ENCODE measurements around the gene MOCOS. TPM values are rescaled to one million over a fixed set of nuclear protein-coding genes. Genes with fewer than 3 reads are reported as not detected.

The MOCOS gene
- total and polyA plus RNA-seq, 2 experiments from 2014 or later, result 3.1 to 8.6 TPM

- Histone ChIP-seq H3K4me1 (ENCODE audit: insufficient read depth) (peaks cover 9% of the 10 kb centered on the region), H3K79me2 (no peaks in the 10 kb centered on the region), H3K27me3 (no peaks in the 10 kb centered on the region), H3K4me3 (no peak overlapping the region), H3K36me3 (replicated peaks; ENCODE audit: insufficient read depth, low read depth) (no peaks in the 10 kb centered on the region), H2AFZ (no peak overlapping the region), H3K4me2 (no peak overlapping the region), H3K9me2 (replicated peaks; ENCODE audit: insufficient read depth) (no peaks in the 10 kb centered on the region), H3K27ac (no peak overlapping the region), H3K9me3 (ENCODE audit: low read depth) (no peaks in the 10 kb centered on the region), H4K20me1 (ENCODE audit: insufficient read depth, poor library complexity, severe bottlenecking) (no peaks in the 10 kb centered on the region)
- TF ChIP-seq CTCF (IDR thresholded peaks at IDR 0.05; ENCODE audit: poor library complexity) (no peak), EZH2 (IDR thresholded peaks at IDR 0.05; ENCODE audit: borderline replicate concordance) (no peak), EZH2phosphoT487 (IDR thresholded peaks at IDR 0.05; ENCODE audit: low read depth, severe bottlenecking, unreplicated experiment) (no peak)
- 95% methylated on average over 2 of the region's 2 CpGs for WGBS (ENCODE audit: low lambda C conversion rate, missing lambda C conversion rate)
- no peak for DNase-seq (ENCODE audit: low spot score)
These were observed 14.5 kb downstream of the MOCOS start for GRCh38 chr18:36201765-36202164.

GRCh38 chr18:36203360-36203895 is 16.1 kb downstream of the MOCOS start:
- no peak overlapping the region for H3K4me2 ChIP-seq
- H3K27me3 ChIP-seq, result no peaks in the 10 kb centered on the region
- H4K20me1 ChIP-seq (ENCODE audit: insufficient read depth, poor library complexity, severe bottlenecking), result no peaks in the 10 kb centered on the region
- no peaks in the 10 kb centered on the region for H3K79me2 ChIP-seq
- H3K36me3 ChIP-seq (replicated peaks; ENCODE audit: insufficient read depth, low read depth), result no peaks in the 10 kb centered on the region
- H3K9me3 ChIP-seq (ENCODE audit: low read depth), result no peaks in the 10 kb centered on the region
- no peaks in the 10 kb centered on the region for H3K9me2 ChIP-seq (replicated peaks; ENCODE audit: insufficient read depth)
- no peak overlapping the region for H3K4me3 ChIP-seq
- WGBS (ENCODE audit: low lambda C conversion rate, missing lambda C conversion rate), result 78% methylated on average over 7 of the region's 7 CpGs
- TF ChIP-seq EZH2phosphoT487 (IDR thresholded peaks at IDR 0.05; ENCODE audit: low read depth, severe bottlenecking, unreplicated experiment) (no peak), EZH2 (IDR thresholded peaks at IDR 0.05; ENCODE audit: borderline replicate concordance) (no peak), CTCF (IDR thresholded peaks at IDR 0.05; ENCODE audit: poor library complexity) (no peak)
- no peak overlapping the region for H3K27ac ChIP-seq
- DNase-seq (ENCODE audit: low spot score), result no peak
- H3K4me1 ChIP-seq (ENCODE audit: insufficient read depth), result peaks cover 9% of the 10 kb centered on the region
- H2AFZ ChIP-seq, result no peak overlapping the region

- TF ChIP-seq CTCF (IDR thresholded peaks at IDR 0.05; ENCODE audit: poor library complexity), result no peak
- TF ChIP-seq EZH2 (IDR thresholded peaks at IDR 0.05; ENCODE audit: borderline replicate concordance), result no peak
- no peak for TF ChIP-seq EZH2phosphoT487 (IDR thresholded peaks at IDR 0.05; ENCODE audit: low read depth, severe bottlenecking, unreplicated experiment)
- no peak overlapping the region for H3K4me3 ChIP-seq
- H3K4me2 ChIP-seq, result no peak overlapping the region
- no peaks in the 10 kb centered on the region for H4K20me1 ChIP-seq (ENCODE audit: insufficient read depth, poor library complexity, severe bottlenecking)
- H3K79me2 ChIP-seq, result no peaks in the 10 kb centered on the region
- no peaks in the 10 kb centered on the region for H3K9me2 ChIP-seq (replicated peaks; ENCODE audit: insufficient read depth)
- no peak for DNase-seq (ENCODE audit: low spot score)
- no peak overlapping the region for H3K27ac ChIP-seq
- H2AFZ ChIP-seq, result no peak overlapping the region
- no peaks in the 10 kb centered on the region for H3K9me3 ChIP-seq (ENCODE audit: low read depth)
- WGBS (ENCODE audit: low lambda C conversion rate, missing lambda C conversion rate), result 79% methylated on average over 4 of the region's 4 CpGs
- H3K36me3 ChIP-seq (replicated peaks; ENCODE audit: insufficient read depth, low read depth), result no peaks in the 10 kb centered on the region
- H3K4me1 ChIP-seq (ENCODE audit: insufficient read depth), result peaks cover 5% of the 10 kb centered on the region
- no peaks in the 10 kb centered on the region for H3K27me3 ChIP-seq
These were observed 17.9 kb downstream of the MOCOS start for GRCh38 chr18:36205166-36205565.
